Activated CD8-positive, alpha-beta memory T cell treated with anti-CD3 and anti-CD28 coated beads, Interleukin-2, amount 50 U/mL, for 24 hours (primary cell): ENCODE results near the gene LTC4S.

Experiments
- DNase-seq: peaks from one replicate; pipeline ENCODE4 v3.0.0-alpha.2; 2020; ENCODE audit errors: extremely low read depth

Gene LTC4S

DNA sequence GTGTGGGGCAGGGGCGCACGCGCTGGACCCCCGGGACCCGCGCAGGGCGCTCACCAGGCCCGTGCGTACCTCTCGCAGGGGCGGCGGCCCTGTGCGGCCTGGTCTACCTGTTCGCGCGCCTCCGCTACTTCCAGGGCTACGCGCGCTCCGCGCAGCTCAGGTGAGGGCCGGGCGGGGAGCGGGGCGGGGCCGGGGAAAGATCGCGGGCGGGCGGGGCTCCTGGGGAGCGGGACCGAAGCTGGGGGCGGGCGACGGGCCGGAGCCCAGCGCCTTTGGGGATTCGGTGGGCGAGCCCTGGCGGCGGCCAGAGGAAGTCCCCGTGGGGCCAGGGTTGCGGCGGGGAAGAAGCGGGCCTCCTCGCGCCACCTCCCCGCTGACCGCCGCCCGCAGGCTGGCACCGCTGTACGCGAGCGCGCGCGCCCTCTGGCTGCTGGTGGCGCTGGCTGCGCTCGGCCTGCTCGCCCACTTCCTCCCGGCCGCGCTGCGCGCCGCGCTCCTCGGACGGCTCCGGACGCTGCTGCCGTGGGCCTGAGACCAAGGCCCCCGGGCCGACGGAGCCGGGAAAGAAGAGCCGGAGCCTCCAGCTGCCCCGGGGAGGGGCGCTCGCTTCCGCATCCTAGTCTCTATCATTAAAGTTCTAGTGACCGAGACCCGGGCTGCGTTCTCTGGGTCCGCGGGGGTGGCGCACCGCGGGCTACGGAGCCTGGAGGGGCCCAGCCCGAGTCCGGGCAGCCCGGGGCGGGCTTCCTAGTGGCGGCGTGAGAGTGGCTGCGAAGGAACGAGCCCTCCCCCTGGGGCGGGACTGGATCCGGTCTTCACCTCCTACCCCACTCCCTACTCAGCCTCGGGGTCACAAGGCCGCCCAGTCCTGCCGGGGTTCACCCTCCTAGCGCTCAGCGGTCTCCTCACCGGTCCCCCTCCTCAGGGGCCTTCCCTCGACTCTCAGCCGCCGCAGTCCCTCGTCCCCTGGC lies 2.4 kb downstream of the LTC4S start:
- no peak for DNase-seq

DNA sequence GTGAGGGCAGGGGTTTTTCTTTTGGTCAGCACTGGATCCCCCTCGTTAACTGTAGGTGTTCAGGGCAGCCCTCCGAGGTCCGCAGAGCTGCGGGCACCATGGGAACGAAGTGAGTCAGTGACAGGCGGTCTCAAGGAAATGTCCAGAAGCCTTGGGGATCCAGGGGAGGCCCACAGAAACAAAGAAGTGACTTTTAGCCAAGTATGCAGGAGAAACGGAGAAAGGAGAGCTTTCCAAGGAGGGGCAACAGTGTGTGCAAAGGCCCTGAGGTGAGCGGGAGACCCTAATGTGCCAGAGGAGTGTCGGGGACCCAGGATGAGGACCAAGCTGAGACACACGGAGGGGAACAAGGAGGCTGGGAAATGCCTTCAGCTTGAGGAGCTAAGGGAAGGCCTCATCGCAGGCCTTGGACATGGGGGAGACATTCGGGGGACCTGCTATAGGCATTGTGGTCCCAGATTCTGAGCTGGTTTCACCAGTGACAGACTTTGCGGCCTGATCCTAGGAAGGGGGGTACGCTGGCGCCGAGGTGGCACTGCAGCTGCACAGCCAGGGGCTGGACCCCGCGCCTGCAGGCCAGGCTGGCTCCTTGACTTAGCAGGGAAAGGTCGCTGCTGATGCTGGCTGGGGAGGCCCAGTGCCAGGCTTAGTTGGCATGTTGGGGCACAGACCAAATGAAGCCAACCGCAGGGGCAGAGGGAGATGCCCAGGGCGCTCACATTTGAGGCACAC lies 3.3 kb downstream of the LTC4S start:
- DNase-seq, result no peak

DNA sequence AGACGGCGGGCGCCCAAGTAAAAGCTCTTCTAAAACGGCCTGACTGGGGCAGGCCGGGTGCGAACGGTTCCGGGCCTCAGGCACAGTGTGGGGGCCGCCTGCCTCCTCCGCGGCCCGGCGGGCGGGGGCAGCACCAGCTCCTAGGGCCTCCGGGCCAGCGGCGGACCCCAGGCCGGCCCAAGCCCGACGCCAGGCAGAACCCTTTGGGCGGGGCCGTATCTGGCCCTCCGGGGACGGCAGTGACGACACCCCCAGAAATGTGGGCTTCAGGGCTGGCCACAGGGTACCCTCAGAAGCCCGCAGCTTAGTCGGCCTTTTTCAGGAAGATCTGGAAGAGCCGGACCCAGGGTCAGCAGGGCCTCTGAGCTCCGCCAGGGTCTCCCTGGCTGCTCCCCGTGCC lies 4.0 kb downstream of the LTC4S start:
- DNase-seq, result no peak

DNA sequence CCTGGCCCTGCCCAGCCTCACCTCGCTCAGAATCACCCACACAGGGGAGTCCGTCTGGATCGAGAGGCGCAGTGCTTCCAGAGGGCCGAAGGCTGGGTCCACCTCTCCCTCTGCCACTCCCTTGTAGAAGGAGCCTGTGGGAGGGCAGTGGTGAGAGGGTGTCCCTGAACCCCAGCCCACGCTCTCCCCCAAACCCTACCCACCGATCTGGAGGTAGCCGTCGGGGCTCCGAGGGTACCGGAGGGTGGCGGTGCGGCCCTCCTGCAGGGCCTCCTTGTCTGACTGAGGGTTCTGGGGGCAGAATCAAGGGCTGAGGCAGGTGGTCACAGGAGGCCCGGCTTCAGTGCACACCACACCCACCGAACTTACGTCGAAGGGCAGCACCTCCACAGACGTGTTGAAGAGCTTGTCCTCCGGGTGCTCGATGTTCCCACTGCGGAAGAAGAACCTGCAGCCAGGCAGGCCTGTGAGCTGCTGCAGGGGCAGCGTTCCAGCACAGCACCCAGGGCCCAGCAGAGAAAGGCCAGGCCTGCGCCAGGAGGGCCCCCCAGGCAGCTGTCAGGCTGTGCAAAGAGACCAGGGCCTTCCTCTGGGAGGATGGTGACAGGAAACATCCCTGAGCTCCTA lies 4.5 kb downstream of the LTC4S start:
- no peak for DNase-seq

DNA sequence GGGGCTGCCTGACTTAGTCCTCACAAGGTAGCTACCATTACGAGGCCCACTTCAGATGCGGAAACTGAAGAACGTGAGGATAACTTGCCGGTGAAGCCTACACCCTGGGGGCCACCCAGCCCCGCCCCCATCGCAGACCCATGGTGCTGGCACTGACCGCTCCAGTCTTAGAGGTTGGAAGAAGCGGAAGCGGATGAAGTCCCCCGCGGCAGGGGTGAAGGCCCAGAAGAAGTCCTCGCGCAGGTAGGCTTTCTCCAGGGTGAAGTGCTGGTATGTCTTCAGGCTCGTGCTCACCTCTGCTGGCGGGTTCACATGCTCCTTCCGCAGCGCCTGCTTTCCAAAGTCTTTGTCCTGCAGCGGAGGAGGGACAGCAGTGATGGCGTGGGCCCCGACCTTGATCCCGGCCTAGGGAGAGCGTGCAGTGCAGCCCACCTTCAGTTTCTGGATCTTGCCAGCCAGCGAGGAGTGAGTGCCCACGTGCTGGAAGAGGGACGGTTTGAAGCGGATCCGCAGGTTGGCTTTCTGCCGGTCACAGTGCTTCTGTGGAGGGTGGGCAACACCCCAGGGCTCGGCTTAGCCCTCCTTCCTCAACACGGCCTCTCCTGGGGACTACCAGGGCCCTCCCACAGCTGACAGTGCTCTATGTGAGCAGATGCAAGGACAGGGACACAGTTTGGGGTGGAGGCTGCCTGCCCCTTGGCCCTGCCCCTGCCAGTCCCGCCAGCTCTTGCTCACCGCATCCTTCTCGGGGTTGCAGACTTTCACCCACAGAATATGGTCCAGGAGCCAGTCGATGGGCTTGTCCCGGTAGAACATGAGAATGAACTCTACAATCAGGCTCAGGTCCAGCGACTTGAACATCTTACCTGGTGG lies 5.2 kb downstream of the LTC4S start:
- no peak for DNase-seq

DNA sequence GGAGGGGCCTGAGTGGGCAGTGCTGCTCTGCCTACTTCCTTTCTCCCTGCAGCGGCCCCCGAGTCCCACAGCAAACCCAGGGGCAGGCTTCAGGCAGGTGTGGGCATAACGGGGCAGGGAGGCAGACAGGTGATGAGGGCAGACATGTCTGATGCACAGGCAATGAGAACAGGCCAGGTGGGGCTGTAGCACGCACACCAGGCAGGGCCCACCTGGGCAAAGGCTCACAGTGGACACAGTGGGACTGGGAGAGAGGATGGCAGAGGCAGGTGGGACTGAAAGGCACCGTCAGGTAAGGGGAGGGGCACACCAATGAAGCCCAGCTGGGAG lies 5.8 kb downstream of the LTC4S start:
- no peak for DNase-seq

DNA sequence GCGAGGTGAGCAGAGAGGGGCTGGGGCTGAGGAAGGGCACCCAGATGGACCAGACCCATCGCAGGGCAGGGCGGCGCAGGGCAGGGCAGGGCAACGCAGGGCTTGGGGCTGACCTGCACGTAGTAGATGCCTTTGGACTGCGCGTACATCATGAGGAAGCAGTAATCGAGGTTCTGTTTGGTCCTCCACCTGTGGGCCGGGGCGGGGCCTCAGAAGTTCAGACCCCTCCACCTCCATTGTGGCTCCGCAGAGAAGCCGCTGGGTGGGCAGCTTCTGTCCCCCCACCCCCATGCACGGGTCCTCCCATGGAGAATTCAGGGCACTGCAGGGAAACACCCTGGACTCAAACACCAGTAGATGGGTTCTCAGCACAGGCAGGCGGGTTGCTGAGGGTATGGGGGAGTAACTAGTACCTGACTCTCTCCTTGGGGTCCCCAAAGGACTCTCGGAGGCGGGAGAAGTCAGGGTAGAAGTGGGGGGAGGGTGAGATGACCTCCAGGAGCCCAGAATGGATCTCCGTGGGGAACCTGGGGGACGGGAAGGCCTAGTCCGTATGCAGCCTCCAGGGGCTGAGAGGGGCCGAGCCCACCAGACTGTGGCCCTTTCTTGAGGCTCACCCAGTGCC lies 6.4 kb downstream of the LTC4S start:
- DNase-seq, result no peak

DNA sequence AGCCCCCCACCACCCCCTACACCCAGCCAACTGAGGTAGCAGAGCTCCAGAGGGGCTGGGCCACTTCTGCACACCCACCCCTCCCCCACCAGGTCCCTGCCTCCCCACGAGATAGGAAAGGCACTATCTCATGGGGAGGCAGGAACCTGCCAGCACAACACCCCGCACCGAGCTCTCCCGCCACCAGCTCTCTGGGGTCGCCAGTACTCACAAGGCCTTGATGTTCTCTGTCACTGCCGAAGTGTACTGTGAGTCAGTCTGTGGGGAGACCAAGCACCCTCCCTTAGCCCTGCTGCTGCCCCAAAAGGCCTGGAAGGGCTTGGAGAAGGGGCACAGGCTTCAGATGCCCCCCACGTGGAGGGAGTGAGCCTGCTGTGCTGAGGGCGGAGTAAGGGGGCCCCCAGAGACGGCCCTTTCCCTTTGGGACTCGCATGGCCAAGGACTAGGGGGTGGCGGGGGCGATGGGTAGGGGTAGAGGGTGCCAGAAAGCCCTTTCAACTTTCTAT lies 7.0 kb downstream of the LTC4S start:
- DNase-seq, result no peak

DNA sequence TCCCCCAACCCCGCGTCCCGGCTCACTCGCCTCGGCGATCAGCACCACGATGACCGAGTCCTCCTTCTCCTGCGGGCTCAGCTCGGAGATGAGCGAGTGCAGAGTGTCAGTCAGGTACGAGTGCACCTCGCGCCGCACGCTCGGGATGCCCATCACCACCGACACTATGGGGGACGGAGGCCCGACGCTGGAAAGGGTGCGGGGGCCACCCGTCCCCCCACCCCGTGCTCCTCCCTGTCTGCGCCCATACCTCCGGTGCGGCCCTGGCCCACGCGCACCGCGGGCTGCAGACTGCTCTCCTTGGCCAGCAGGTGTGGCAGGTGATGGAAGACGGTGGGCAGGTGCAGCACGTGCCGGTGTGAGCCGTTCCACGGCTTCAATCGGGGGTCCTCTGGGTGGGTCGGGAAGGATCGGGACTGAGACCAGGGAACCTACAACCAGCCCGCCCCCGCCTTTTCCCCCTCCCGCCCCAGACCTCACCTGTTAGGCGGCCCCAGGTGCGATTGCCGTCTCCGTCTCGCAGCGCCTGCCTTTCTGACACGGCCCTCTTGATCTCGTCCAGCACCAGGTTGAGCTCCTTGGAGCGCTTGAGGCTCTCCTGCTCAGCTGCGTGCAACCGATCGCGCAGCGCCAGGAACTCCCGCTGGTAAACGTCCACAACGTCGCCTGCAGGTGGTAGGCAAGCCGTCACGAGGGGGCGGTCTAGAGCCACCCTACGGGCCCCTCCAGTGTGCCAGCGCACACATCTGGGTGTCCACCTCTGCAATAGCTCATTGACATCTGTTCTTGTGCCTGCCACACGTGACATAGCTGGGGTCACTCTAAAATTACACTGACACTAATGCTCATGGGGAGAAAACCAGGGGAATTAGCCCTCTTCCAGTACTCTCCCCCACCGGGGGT lies 7.8 kb downstream of the LTC4S start:
- DNase-seq, result peak; percentile 58

DNA sequence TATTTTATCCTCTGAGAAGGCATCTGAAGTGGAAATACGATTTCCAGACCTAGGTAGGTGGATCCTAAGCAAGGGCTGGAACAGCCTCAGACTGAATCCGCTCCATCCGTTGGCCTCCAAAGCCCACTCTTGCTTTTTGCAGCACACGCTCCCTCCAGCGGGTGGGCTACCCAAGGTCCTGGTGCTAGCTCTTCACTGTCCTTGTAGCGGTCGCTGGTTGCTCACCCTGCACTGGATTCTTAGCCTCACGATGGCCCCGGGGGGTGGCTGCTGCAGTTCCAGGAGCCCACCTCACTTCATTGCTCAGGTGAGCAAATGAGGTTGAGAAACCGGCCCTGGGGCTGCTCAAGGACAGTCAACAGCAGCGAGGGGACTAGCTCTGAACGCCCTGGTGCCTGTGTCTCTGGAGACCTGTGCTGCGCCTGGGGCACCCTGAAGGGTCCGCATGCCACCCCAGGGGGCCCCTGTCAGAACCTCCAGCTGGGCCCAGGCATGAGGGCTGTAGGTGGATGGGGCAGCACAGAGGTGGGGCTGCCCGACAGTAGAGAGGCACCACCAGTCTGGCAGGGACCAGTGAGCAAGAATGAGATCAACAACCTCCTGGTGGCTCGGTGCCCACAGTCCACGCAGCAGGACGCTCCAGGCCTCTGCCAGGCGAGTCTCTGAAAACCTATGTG lies 8.6 kb downstream of the LTC4S start:
- no peak for DNase-seq

DNA sequence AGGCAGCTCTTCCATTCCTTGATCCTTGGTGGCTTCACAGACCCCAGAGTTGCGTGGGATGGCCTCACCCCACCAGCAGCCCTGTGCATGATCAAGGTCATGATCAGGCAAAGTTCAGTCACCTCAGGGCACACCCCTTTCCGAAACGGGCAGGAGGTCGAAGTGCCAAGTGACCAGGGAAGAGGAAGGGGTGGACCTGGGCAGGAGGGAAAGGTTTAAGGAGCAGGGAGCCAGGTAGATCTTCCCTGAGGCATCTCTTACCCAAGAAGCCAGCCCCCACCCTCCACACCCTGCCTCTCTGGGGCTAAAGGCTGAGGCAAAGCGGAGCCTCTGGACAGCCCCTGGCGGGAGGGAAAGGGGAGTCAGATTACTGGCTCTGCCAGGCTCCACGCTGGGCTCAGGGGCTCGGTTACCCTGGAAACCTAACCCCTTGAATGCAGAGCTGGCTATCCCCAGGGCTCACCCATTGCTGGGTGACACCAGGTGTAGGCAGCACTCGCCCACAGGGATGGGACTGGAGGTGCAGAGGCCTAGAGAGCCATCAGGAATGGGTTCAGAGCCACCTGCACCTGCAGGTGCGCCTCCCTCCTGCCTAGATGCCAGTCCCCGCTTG lies 9.3 kb downstream of the LTC4S start:
- DNase-seq, result no peak

DNA sequence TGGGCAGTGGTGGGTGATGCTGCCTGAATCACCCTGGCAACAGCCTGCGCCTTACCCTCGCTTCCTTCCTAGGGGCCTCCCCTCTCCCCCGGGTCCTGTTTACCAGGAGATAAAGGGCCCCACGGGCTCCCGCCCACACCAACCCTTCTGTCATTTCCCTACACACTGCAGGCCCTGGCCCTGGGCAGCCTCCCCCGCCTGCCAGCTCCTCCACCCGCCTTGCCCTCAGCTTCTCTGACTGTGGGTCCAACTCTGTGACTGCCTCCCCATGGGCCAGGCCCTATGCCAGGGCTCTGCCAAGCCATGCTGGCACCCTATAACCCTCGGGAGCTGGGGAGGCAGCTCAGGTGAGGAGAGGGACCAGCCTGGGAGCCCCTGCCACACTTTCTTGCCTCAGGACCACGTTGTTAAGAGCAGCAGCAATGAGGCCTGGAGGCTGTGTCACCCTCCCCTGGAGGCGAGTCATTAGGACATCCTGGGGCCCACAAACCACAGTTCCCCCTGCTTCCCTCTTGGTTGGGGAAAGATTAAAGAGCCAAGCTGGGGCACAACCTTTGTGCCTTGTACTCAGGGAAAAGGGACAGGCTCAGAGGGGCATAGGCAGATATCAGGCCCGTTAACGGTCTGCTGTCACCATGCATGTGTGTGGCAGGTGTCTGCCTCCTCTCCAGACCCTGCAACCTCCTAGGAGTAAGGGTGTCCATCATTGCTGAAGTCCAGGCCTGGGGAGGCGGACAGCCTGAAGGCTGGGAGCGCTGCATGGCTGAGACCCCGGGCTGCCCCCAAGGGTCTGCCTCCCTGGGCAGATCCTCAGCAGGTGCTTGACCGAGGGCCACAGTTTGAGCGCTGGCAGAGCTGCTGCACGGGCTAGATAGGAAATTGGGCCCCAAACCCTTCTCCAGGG lies 10.1 kb downstream of the LTC4S start:
- no peak for DNase-seq

DNA sequence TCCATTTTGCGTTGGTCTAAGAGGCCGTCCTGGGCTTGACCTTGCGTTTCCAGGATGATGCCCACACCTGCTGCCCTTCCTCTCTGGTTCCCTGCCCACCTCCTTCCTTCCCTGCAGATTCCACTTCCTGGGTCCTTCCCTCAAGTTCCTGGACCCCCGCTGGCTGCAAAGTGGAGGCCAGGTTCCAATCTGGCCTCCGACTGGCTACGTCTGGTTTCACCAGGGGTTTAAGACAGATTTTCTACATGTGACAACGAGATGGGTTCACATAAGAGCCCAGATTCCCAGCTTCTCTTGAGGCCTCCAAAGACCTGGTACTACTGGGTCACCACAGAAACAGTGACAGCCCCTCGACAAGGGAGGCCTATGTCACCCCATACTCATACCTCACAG lies 10.8 kb downstream of the LTC4S start:
- DNase-seq, result no peak

DNA sequence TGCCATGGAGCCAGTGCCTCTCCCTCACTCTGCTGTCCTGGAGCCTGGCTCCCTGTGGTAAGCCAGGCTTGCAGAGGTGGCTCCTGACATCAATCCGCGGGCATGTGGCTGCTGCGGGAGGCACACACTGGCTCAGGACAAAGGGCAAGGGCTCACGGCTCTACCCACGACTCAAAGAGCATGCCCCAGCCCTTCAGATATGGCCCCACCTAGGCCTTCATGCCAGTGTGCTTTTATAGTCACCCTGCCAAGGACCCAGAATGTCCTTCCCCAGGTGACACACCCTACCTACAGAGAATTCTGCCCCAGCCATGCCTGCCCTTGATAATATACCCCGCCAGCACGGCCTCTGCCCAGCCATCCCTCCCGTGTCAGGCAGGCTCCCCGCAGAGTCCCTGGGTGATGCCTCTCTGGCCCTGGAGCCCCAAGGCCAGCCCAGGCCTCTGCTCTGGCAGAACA lies 11.3 kb downstream of the LTC4S start:
- DNase-seq, result no peak

DNA sequence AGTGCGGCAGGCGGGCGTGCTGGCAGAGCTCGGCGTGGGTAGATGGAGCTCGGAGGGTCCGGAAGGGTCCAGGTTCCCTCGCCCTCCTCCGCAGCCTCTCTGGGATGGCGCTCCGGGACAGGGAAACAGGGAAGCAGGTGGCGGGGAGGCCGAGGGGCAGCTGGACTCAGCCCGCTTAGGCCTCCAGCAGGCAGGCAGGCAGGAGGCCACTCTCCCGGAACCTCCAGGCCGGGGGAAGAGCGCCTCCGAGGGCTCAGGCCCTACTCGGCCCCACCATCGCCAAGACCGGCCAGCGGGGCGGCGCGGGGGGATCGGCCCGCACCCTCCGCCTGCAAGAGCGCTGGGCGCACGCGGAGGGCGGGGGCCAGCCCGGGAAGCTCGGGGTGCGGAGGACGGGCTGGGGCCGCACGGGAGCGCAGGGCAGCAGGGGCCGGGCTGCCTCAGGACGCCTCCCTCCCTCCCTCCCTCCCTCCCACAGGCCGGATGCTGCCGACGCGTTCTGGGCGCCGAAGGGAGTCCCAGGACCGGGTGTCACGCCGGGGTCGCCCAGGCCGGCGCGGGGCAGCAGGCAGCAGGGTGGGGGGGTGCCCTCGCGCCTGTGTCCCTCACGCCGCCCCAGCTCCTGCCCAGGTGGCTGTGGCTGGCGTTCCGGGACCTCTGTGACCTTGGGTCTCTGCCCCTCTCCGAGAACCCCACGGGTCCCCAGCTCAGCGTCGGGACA lies 11.9 kb downstream of the LTC4S start:
- DNase-seq, result no peak

DNA sequence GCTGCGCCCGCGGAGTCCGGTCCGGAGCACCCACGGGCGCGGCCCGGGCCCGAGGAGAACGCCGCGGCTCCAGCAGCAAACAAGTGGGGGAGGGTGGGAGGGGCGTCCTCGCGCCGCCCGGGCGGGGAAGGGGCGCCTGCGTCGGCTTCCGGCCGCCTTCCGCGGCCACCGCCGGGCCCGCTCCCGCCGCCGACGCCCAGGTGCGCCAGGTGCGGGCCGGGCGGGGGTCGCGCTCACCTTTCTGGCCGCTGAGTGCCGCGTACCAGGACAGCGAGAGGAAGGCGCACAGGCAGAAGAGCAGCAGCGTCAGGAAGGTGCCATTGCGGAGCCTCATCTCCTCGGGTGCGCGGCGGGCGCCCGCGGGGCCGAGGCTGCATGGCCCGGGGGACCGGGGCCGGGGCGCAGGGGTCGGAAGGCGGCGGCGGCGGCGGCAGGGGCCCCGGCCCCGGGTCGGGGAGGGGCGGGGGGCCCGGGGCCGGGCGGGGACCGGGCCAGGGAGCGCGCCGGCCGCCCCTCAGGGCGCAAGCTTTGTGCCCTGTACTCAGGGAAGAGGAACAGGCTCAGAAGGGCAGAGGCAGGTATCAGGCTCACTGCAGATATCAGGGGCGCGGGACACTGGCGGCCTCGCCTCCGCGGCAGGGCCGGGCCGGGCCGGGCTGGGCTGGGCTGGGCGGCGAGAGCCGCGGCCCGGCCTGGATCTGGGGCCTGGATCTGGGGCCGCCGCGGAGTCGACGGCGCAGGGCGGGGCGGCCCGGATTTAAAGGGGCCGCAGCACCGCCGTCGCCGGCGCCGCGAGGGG lies 12.7 kb downstream of the LTC4S start, which contains the start of gene MGAT4B:
Gene MGAT4B, minus strand, starts transcription at position 617 of the 799 bp plus-strand sequence. Its CDS starts 283 bp downstream, at position 334.
- no peak for DNase-seq
